ENCODE results near the gene PRRC2B. TPM values are rescaled to one million over a fixed set of nuclear protein-coding genes. Genes with fewer than 3 reads are reported as not detected.
A peak's percentile ranks its signal among the peaks of the same experiment; 100 is the strongest.

Gene PRRC2B
- total and polyA plus RNA-seq, 2 experiments from 2014 or later: 45.0 to 193 TPM

DNA sequence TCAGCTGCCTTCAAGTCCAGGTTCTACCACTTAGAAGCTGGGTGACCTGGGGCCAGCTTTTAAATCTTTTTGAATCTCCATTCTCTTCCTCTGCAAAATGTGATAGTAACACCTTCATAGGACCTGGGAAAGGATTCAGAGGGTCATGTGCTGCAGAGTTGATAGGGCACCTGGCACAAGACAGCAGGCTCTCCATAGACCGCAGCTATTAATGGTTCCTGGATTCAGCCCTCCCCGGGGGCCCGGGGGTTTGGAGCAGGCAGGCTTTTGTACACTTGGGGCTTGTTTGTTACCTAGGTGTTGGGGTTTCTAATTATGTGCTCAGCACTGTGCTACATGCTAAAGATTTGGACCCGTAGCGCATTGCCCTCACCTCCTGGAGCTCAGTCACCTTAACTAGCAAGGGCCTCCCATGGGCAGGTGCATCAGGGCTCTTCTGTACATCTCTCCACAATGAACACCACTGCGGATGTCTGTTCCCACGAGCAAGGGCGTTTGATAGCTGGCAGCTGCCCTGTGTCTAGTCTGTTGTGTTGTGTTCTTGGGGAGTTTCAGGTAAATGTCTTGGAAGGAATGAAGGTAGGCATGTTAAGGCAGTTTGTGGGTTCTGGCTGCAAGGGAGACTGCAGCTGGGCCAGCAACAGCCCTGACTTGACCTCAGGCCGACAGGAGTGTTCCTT is 12.1 kb downstream of the PRRC2B start:
- Mint-ChIP-seq H3K27ac (peak overlapping the region; percentile 96), H3K4me1 (peaks cover 90% of the 10 kb centered on the region), H3K9me3 (no peaks in the 10 kb centered on the region; the same call in 2 of the 3 replicates), H3K4me3 (peak overlapping the region; percentile 60), H3K27me3 (ENCODE audit: insufficient read depth, low read depth, poor library complexity) (peaks cover 29% of the 10 kb centered on the region), H3K36me3 (ENCODE audit: low read depth) (peaks cover 23% of the 10 kb centered on the region; the same call in 2 of the 3 replicates)
- H3K27ac ChIP-seq (ENCODE audit: low read depth): peak overlapping the region; percentile 83
- H3F3A ChIP-seq (replicated peaks; ENCODE audit: low read depth): peaks cover 26% of the 10 kb centered on the region; the same call in 1 of the 2 replicates
- TF ChIP-seq POLR2AphosphoS5 (IDR thresholded peaks at IDR 0.05; ENCODE audit: low read depth) (no peak), EZH2phosphoT487 (IDR thresholded peaks at IDR 0.05; ENCODE audit: unreplicated experiment) (no peak)
- TF ChIP-seq, protein P1, sequence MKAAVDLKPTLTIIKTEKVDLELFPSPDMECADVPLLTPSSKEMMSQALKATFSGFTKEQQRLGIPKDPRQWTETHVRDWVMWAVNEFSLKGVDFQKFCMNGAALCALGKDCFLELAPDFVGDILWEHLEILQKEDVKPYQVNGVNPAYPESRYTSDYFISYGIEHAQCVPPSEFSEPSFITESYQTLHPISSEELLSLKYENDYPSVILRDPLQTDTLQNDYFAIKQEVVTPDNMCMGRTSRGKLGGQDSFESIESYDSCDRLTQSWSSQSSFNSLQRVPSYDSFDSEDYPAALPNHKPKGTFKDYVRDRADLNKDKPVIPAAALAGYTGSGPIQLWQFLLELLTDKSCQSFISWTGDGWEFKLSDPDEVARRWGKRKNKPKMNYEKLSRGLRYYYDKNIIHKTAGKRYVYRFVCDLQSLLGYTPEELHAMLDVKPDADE (IDR thresholded peaks at IDR 0.05): no peak
- TF ChIP-seq, protein P2, sequence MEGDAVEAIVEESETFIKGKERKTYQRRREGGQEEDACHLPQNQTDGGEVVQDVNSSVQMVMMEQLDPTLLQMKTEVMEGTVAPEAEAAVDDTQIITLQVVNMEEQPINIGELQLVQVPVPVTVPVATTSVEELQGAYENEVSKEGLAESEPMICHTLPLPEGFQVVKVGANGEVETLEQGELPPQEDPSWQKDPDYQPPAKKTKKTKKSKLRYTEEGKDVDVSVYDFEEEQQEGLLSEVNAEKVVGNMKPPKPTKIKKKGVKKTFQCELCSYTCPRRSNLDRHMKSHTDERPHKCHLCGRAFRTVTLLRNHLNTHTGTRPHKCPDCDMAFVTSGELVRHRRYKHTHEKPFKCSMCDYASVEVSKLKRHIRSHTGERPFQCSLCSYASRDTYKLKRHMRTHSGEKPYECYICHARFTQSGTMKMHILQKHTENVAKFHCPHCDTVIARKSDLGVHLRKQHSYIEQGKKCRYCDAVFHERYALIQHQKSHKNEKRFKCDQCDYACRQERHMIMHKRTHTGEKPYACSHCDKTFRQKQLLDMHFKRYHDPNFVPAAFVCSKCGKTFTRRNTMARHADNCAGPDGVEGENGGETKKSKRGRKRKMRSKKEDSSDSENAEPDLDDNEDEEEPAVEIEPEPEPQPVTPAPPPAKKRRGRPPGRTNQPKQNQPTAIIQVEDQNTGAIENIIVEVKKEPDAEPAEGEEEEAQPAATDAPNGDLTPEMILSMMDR (conservative IDR thresholded peaks at IDR 0.05; ENCODE audit: low read depth in 2 of 2): no peak
- ATAC-seq (no peak), DNase-seq (ENCODE audit: low spot score) (no peak)
- H3K4me2 ChIP-seq: peak overlapping the region; percentile 70
- H3K36me3 ChIP-seq (ENCODE audit: insufficient read depth): no peaks in the 10 kb centered on the region
- H3K4me3 ChIP-seq: peak overlapping the region; percentile 43
- H2AFZ ChIP-seq: no peak overlapping the region
- peaks cover 94% of the 10 kb centered on the region for H3K4me1 ChIP-seq (ENCODE audit: insufficient read depth)
- H3K9me2 ChIP-seq (ENCODE audit: insufficient read depth): no peaks in the 10 kb centered on the region
- H3K79me2 ChIP-seq (replicated peaks; ENCODE audit: insufficient read depth): peaks cover 100% of the 10 kb centered on the region
- H3K27me3 ChIP-seq (ENCODE audit: insufficient read depth): no peaks in the 10 kb centered on the region
- H4K20me1 ChIP-seq (replicated peaks; ENCODE audit: insufficient read depth): peaks cover 69% of the 10 kb centered on the region

DNA sequence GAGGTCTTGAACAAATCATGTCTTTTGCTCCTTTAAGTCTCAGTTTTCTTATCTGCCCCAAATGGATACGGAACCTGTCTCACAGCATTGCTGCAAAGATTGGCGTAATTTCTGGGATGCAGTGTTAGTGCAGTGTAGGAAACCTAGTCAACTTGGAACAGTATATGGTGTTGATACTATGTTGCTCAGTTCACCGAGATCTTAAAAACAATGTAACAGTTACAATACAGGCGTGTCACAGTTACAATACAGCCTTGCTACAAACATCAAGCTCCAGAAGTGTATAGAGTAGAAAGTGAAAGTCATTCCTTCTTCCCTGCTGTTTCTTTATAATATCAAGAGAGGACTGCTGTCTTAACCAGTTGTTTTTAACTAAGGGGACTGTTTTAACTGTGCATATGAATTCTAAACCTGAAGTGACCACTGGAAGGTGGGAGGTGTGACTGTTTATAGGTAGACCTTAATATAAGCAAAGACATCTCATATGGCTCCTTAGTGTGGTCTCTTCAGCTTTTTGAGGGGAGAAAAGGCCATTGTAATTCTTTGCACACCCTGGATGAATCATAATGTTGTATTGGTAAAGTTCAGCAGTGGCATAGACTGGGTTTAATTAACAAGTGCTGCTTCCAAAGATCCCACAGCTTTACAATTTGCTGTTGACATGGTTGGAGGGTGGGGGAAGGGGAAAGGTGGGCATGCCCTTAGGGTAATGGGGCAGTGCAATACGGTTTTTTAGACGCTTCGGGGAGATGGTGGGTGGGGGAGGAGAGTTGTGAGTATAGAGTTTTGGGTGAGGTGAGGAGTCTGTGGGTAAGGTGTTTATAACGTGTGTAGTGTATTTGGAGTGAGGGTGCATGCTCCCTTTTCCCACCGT is 12.9 kb downstream of the PRRC2B start:
- Mint-ChIP-seq H3K4me3 (peak overlapping the region; percentile 60), H3K27ac (peak overlapping the region; percentile 96), H3K4me1 (peaks cover 88% of the 10 kb centered on the region), H3K36me3 (ENCODE audit: low read depth) (peaks cover 24% of the 10 kb centered on the region; the same call in 2 of the 3 replicates), H3K9me3 (no peaks in the 10 kb centered on the region; the same call in 2 of the 3 replicates), H3K27me3 (ENCODE audit: insufficient read depth, low read depth, poor library complexity) (peaks cover 28% of the 10 kb centered on the region)
- ATAC-seq (no peak), DNase-seq (ENCODE audit: low spot score) (no peak)
- no peaks in the 10 kb centered on the region for H3K27me3 ChIP-seq (ENCODE audit: insufficient read depth)
- H2AFZ ChIP-seq: no peak overlapping the region
- 0 out of 2 replicates have a peak, but pooled peaks cover 2% of the 10 kb centered on the region for H3K36me3 ChIP-seq (ENCODE audit: insufficient read depth)
- H3K4me3 ChIP-seq: peak overlapping the region; percentile 43
- H3K9me2 ChIP-seq (ENCODE audit: insufficient read depth): no peaks in the 10 kb centered on the region
- peaks cover 71% of the 10 kb centered on the region for H4K20me1 ChIP-seq (replicated peaks; ENCODE audit: insufficient read depth)
- H3K4me2 ChIP-seq: peak overlapping the region; percentile 70
- peaks cover 100% of the 10 kb centered on the region for H3K79me2 ChIP-seq (replicated peaks; ENCODE audit: insufficient read depth)
- peaks cover 86% of the 10 kb centered on the region for H3K4me1 ChIP-seq (ENCODE audit: insufficient read depth)
- H3K27ac ChIP-seq (ENCODE audit: low read depth): peak overlapping the region; percentile 83
- H3F3A ChIP-seq (replicated peaks; ENCODE audit: low read depth): peaks cover 24% of the 10 kb centered on the region; the same call in 1 of the 2 replicates
- TF ChIP-seq, protein P2 (conservative IDR thresholded peaks at IDR 0.05; ENCODE audit: low read depth in 2 of 2): no peak
- TF ChIP-seq, protein P3, sequence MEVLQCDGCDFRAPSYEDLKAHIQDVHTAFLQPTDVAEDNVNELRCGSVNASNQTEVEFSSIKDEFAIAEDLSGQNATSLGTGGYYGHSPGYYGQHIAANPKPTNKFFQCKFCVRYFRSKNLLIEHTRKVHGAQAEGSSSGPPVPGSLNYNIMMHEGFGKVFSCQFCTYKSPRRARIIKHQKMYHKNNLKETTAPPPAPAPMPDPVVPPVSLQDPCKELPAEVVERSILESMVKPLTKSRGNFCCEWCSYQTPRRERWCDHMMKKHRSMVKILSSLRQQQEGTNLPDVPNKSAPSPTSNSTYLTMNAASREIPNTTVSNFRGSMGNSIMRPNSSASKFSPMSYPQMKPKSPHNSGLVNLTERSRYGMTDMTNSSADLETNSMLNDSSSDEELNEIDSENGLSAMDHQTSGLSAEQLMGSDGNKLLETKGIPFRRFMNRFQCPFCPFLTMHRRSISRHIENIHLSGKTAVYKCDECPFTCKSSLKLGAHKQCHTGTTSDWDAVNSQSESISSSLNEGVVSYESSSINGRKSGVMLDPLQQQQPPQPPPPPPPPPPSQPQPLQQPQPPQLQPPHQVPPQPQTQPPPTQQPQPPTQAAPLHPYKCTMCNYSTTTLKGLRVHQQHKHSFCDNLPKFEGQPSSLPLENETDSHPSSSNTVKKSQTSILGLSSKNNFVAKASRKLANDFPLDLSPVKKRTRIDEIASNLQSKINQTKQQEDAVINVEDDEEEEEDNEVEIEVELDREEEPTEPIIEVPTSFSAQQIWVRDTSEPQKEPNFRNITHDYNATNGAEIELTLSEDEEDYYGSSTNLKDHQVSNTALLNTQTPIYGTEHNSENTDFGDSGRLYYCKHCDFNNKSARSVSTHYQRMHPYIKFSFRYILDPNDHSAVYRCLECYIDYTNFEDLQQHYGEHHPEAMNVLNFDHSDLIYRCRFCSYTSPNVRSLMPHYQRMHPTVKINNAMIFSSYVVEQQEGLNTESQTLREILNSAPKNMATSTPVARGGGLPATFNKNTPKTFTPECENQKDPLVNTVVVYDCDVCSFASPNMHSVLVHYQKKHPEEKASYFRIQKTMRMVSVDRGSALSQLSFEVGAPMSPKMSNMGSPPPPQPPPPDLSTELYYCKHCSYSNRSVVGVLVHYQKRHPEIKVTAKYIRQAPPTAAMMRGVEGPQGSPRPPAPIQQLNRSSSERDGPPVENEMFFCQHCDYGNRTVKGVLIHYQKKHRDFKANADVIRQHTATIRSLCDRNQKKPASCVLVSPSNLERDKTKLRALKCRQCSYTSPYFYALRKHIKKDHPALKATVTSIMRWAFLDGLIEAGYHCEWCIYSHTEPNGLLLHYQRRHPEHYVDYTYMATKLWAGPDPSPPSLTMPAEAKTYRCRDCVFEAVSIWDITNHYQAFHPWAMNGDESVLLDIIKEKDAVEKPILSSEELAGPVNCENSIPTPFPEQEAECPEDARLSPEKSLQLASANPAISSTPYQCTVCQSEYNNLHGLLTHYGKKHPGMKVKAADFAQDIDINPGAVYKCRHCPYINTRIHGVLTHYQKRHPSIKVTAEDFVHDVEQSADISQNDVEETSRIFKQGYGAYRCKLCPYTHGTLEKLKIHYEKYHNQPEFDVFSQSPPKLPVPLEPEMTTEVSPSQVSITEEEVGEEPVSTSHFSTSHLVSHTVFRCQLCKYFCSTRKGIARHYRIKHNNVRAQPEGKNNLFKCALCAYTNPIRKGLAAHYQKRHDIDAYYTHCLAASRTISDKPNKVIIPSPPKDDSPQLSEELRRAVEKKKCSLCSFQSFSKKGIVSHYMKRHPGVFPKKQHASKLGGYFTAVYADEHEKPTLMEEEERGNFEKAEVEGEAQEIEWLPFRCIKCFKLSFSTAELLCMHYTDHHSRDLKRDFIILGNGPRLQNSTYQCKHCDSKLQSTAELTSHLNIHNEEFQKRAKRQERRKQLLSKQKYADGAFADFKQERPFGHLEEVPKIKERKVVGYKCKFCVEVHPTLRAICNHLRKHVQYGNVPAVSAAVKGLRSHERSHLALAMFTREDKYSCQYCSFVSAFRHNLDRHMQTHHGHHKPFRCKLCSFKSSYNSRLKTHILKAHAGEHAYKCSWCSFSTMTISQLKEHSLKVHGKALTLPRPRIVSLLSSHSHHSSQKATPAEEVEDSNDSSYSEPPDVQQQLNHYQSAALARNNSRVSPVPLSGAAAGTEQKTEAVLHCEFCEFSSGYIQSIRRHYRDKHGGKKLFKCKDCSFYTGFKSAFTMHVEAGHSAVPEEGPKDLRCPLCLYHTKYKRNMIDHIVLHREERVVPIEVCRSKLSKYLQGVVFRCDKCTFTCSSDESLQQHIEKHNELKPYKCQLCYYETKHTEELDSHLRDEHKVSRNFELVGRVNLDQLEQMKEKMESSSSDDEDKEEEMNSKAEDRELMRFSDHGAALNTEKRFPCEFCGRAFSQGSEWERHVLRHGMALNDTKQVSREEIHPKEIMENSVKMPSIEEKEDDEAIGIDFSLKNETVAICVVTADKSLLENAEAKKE (CRISPR knock-in tag; IDR thresholded peaks at IDR 0.05): no peak
